Gastroesophageal sphincter (tissue), 4 donors: ENCODE measurements around the gene KATNAL1. TPM values are rescaled to one million over a fixed set of nuclear protein-coding genes. Genes with fewer than 3 reads are reported as not detected.

ENCODE experiments used
- ATAC-seq: fragments of 150-250 bp; one replicate; pipeline ENCODE4 v1.9.1; 2016; ENCODE audit warnings: mild to moderate bottlenecking, moderate library complexity
- H3K27ac ChIP-seq, 4 donors: fragments of 200-600 bp; sonication (generic) in 3 of 4; 1 replicate in 3 of 4; 2 replicates in 1 of 4; pipeline ENCODE4 v1.5.1; 2016 to 2019
- H3K27me3 ChIP-seq: fragments of 200-600 bp; sonication (generic); one replicate; pipeline ENCODE4 v1.5.1; 2019
- H3K36me3 ChIP-seq, 2 donors: fragments of 200-600 bp; sonication (generic); one replicate each; pipeline ENCODE4 v1.5.1; 2019; ENCODE audit warnings: control low read depth in 1 of 2
- H3K4me1 ChIP-seq, 3 donors: fragments of 200-600 bp; sonication (generic); 1 replicate in 2 of 3; 2 replicates in 1 of 3; pipeline ENCODE4 v1.5.1; 2016 to 2019; ENCODE audit warnings: control low read depth in 2 of 3
- H3K4me3 ChIP-seq, 2 donors: fragments of 200-600 bp; sonication (generic); one replicate each; pipeline ENCODE4 v1.5.1; 2019; ENCODE audit warnings: mild to moderate bottlenecking in 1 of 2, moderate library complexity in 1 of 2
- H3K9me3 ChIP-seq, 3 donors: fragments of 200-600 bp; sonication (generic); one replicate each; pipeline ENCODE4 v1.5.1; 2017 to 2019; ENCODE audit warnings: control low read depth in 2 of 3
- CTCF ChIP-seq, 4 experiments: fragments of 200-600 bp in 2 of 4; fragments of 450-650 bp in 2 of 4; sonication (generic) in 1 of 4; IDR thresholded peaks; one replicate each; pipeline ENCODE4 v1.5.1; 2017 to 2019; ENCODE audit warnings: antibody characterized with exemption in 4 of 4, mild to moderate bottlenecking in 2 of 4, moderate library complexity in 2 of 4
- EP300 ChIP-seq: sonication (generic); formaldehyde crosslinking; IDR thresholded peaks from one replicate; pipeline ENCODE4 v1.6.1; 2017; ENCODE audit warnings: antibody characterized with exemption, mild to moderate bottlenecking
- POLR2A ChIP-seq, 2 donors: fragments of 450-650 bp; IDR thresholded peaks; one replicate each; pipeline ENCODE4 v1.6.1; 2017; ENCODE audit warnings: antibody characterized with exemption in 2 of 2, mild to moderate bottlenecking in 2 of 2, moderate library complexity in 1 of 2
- POLR2AphosphoS5 ChIP-seq: sonication (generic); formaldehyde crosslinking; IDR thresholded peaks from one replicate; pipeline ENCODE4 v1.6.1; 2017; ENCODE audit warnings: antibody characterized with exemption
- WGBS, 2 donors: methylation state at CpG; one replicate each; pipeline ENCODE4 v1.1.5; 2018; ENCODE audit warnings: low coverage in 1 of 2; 5-methylcytosine and 5-hydroxymethylcytosine counted together
- total RNA-seq, 4 donors: library from RNA; depleted of rRNA; stranded (reverse); fragments of >200 nt; gene quantifications; one replicate each; pipeline ENCODE4 v1.1.0, GENCODE V29; 2016

KATNAL1 gene
- total RNA-seq, result 10 to 100 TPM; 29.5 to 55.0 (median 42.9) TPM

GRCh38 chr13:30307194-30307970 lies at the start of gene KATNAL1:
Gene KATNAL1, minus strand, starts transcription at chr13:30307551. Its CDS starts 23,774 bp downstream, at chr13:30283777.
- Histone ChIP-seq H3K36me3 (no peaks in the 10 kb centered on the region), H3K27me3 (no peaks in the 10 kb centered on the region), H3K4me1 (peaks cover 0 to 65% (median 7%) of the 10 kb centered on the region in 3 donors), H3K27ac (peak within 1 kb of the TSS; percentile 92 to 99 (median 94)), H3K9me3 (no peaks in the 10 kb centered on the region), H3K4me3 (peak within 1 kb of the TSS; percentile 81 to 91)
- TF ChIP-seq POLR2AphosphoS5 (peak; percentile 47), CTCF (IDR thresholded peaks at IDR 0.05) (no peak), POLR2A (IDR thresholded peaks at IDR 0.05) (peak; percentile 38), EP300 (no peak)
- WGBS, 2 donors, result 0% methylated on average over 4 to 13 of the region's 71 CpGs
- peak; percentile 86 for ATAC-seq

DNA sequence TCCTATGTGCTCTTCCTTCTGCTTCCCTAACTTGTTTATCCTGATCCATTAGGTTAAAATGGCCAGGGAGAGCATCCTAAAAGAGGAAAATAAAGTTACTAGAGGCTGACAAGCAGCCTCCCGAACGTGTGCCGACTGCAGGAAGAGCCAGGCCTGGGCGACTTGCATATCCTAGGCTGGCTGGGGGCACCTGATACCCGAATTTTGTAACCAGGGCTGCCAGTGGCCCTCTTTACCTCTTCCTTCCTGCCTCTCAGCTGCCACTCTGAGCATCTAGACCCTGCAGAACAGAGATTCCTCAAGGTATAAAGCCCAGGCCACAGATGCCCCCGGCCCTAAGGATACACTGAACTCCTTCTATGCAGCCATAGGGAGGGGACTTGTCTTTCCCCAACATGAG lies 48.5 kb upstream of the KATNAL1 start:
- no peak for ATAC-seq
- WGBS, 2 donors, result 73 to 90% methylated on average over 4 to 5 of the region's 6 CpGs
- no peaks in the 10 kb centered on the region for H3K27me3 ChIP-seq
- H3K36me3 ChIP-seq, result no peaks in the 10 kb centered on the region
- H3K9me3 ChIP-seq, result peaks cover 0 to 8% (median 0%) of the 10 kb centered on the region in 3 donors
- H3K4me1 ChIP-seq, result no peaks in the 10 kb centered on the region
- no peak overlapping the region for H3K4me3 ChIP-seq
- TF ChIP-seq POLR2A (IDR thresholded peaks at IDR 0.05) (no peak), POLR2AphosphoS5 (no peak), CTCF (IDR thresholded peaks at IDR 0.05) (no peak), EP300 (no peak)
- H3K27ac ChIP-seq, result no peak overlapping the region

DNA sequence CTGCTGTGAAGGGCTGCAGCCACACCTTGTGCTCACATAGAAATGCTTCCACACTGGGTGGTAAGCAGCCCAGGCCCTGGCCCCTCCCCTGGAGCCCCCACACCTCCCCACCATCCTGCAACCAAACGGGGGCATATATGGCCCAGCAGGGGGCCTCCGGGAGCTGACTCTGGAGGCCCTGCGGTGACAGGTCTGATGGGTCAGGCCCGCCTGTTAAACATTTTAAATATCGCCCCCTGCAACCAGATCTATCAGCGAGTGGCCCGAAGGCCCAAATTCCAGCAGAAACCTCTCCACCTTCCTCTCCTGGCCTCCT lies 48.0 kb upstream of the KATNAL1 start:
- Histone ChIP-seq H3K36me3 (no peaks in the 10 kb centered on the region), H3K27me3 (no peaks in the 10 kb centered on the region), H3K27ac (no peak overlapping the region), H3K4me1 (no peaks in the 10 kb centered on the region), H3K4me3 (no peak overlapping the region), H3K9me3 (peaks cover 0 to 8% (median 0%) of the 10 kb centered on the region in 3 donors)
- TF ChIP-seq EP300, result no peak
- peak in 1 of 4 experiments; percentile 64 for TF ChIP-seq CTCF (IDR thresholded peaks at IDR 0.05)
- ATAC-seq, result no peak
- 65 to 92% methylated on average over 2 to 3 of the region's 7 CpGs for WGBS, 2 donors

DNA sequence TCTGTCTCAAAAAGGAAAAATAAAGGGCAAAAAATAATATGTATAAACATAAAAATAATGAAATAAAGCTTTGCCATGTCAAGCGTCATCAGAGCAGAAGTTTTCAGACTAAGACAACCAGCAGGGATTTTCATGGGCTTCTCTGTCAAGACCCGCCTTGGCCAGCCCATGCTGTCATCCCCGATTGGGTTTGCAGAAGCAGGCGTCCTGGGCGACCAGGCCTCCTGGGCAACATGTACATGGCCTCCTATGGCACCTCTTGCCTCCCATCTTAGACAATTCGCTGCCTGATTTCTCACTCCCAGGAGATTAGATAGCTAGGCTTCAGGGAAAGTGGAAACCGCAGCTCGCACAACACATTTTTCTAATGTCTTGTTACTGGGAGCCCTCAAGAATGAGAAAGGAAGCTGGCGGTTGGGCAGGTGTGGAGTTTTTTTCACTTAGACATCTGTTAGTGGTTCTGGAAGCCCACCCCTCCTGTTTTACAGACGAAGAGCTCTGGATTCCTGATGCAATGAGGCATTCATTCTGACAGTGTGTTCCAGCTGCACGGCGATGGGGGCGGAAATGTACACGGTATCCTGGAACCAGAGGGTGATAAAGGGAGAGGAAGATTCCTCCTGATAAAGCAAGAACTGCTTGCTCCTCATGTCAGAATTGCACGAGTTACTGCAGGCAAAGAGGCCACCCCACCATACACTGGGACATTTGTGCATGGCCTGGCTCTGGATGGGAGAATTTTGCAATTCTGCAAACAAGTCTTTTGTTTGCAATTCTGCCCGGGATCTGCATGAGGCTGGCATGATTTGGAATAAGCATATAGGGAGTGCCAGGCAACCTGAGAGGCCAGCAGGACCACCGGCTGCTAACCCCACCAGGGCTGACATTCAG lies 47.4 kb upstream of the KATNAL1 start:
- no peaks in the 10 kb centered on the region for H3K36me3 ChIP-seq
- no peaks in the 10 kb centered on the region for H3K27me3 ChIP-seq
- WGBS, 2 donors, result 75 to 85% methylated on average over 8 to 10 of the region's 17 CpGs
- no peak for ATAC-seq
- TF ChIP-seq EP300 (no peak), POLR2AphosphoS5 (no peak), POLR2A (IDR thresholded peaks at IDR 0.05) (no peak), CTCF (IDR thresholded peaks at IDR 0.05) (no peak)
- no peaks in the 10 kb centered on the region for H3K4me1 ChIP-seq
- H3K9me3 ChIP-seq, result peaks cover 0 to 8% (median 0%) of the 10 kb centered on the region in 3 donors
- no peak overlapping the region for H3K27ac ChIP-seq
- no peak overlapping the region for H3K4me3 ChIP-seq
